Measurements from ENCODE around the gene OMG. TPM values are rescaled to one million over a fixed set of nuclear protein-coding genes. Genes with fewer than 3 reads are reported as not detected.

The OMG gene
- total RNA-seq, 1 donor from 2014 or later = not detected

GRCh38 chr17:31327534-31328159 lies 30.6 kb upstream of the OMG start:
- no peaks in the 10 kb centered on the region for H3K4me1 Mint-ChIP-seq (ENCODE audit: low read depth, unreplicated experiment)
- H3K9me3 Mint-ChIP-seq (ENCODE audit: unreplicated experiment) = no peaks in the 10 kb centered on the region
- TF ChIP-seq CTCF (IDR thresholded peaks at IDR 0.05; ENCODE audit: partially characterized antibody, unreplicated experiment) = no peak
- H3K36me3 Mint-ChIP-seq (ENCODE audit: unreplicated experiment) = peaks cover 5% of the 10 kb centered on the region
- H3K27ac Mint-ChIP-seq (ENCODE audit: unreplicated experiment) = no peak overlapping the region
- no peak overlapping the region for H3K4me3 Mint-ChIP-seq (ENCODE audit: unreplicated experiment)
- H3K27me3 Mint-ChIP-seq (ENCODE audit: unreplicated experiment) = peaks cover 1% of the 10 kb centered on the region
- DNase-seq = no peak

GRCh38 chr17:31323551-31323950 lies 26.5 kb upstream of the OMG start:
- Mint-ChIP-seq H3K9me3 (ENCODE audit: unreplicated experiment) (peaks cover 1% of the 10 kb centered on the region), H3K4me1 (ENCODE audit: low read depth, unreplicated experiment) (peaks cover 2% of the 10 kb centered on the region), H3K36me3 (ENCODE audit: unreplicated experiment) (peaks cover 5% of the 10 kb centered on the region), H3K27ac (ENCODE audit: unreplicated experiment) (no peak overlapping the region), H3K27me3 (ENCODE audit: unreplicated experiment) (no peaks in the 10 kb centered on the region), H3K4me3 (ENCODE audit: unreplicated experiment) (no peak overlapping the region)
- no peak for TF ChIP-seq CTCF (IDR thresholded peaks at IDR 0.05; ENCODE audit: partially characterized antibody, unreplicated experiment)
- no peak for DNase-seq

- no peak overlapping the region for H3K27ac Mint-ChIP-seq (ENCODE audit: unreplicated experiment)
- no peak overlapping the region for H3K4me3 Mint-ChIP-seq (ENCODE audit: unreplicated experiment)
- peaks cover 6% of the 10 kb centered on the region for H3K4me1 Mint-ChIP-seq (ENCODE audit: low read depth, unreplicated experiment)
- TF ChIP-seq CTCF (IDR thresholded peaks at IDR 0.05; ENCODE audit: partially characterized antibody, unreplicated experiment) = no peak
- H3K9me3 Mint-ChIP-seq (ENCODE audit: unreplicated experiment) = peaks cover 1% of the 10 kb centered on the region
- no peak for DNase-seq
- no peaks in the 10 kb centered on the region for H3K27me3 Mint-ChIP-seq (ENCODE audit: unreplicated experiment)
- H3K36me3 Mint-ChIP-seq (ENCODE audit: unreplicated experiment) = no peaks in the 10 kb centered on the region
These were observed 24.9 kb upstream of the OMG start for GRCh38 chr17:31321966-31322365.

GRCh38 chr17:31321481-31321880 lies 24.4 kb upstream of the OMG start, which contains the start of gene EVI2A:
Gene EVI2A (minus strand): TSS chr17:31321622. CDS start chr17:31319013, 2,609 bp downstream.
- Mint-ChIP-seq H3K4me1 (ENCODE audit: low read depth, unreplicated experiment) (peaks cover 6% of the 10 kb centered on the region), H3K27me3 (ENCODE audit: unreplicated experiment) (no peaks in the 10 kb centered on the region), H3K27ac (ENCODE audit: unreplicated experiment) (no peak within 1 kb of the TSS), H3K4me3 (ENCODE audit: unreplicated experiment) (no peak within 1 kb of the TSS), H3K9me3 (ENCODE audit: unreplicated experiment) (peaks cover 1% of the 10 kb centered on the region), H3K36me3 (ENCODE audit: unreplicated experiment) (no peaks in the 10 kb centered on the region)
- TF ChIP-seq CTCF (IDR thresholded peaks at IDR 0.05; ENCODE audit: partially characterized antibody, unreplicated experiment) = no peak
- no peak for DNase-seq

GRCh38 chr17:31320791-31321190 lies 23.8 kb upstream of the OMG start:
- DNase-seq = no peak
- Mint-ChIP-seq H3K36me3 (ENCODE audit: unreplicated experiment) (no peaks in the 10 kb centered on the region), H3K27ac (ENCODE audit: unreplicated experiment) (no peak overlapping the region), H3K27me3 (ENCODE audit: unreplicated experiment) (no peaks in the 10 kb centered on the region), H3K4me1 (ENCODE audit: low read depth, unreplicated experiment) (peaks cover 6% of the 10 kb centered on the region), H3K9me3 (ENCODE audit: unreplicated experiment) (peaks cover 1% of the 10 kb centered on the region), H3K4me3 (ENCODE audit: unreplicated experiment) (no peak overlapping the region)
- TF ChIP-seq CTCF (IDR thresholded peaks at IDR 0.05; ENCODE audit: partially characterized antibody, unreplicated experiment) = no peak
